Suprapubic skin (tissue), 4 donors: ENCODE results near the gene GREB1L. TPM values are rescaled to one million over a fixed set of nuclear protein-coding genes. Genes with fewer than 3 reads are reported as not detected.

Experiments
- DNase-seq, 2 donors: peaks; one replicate each; pipeline ENCODE4 v3.0.0-alpha.2; 2019; ENCODE audit warnings: low spot score in 2 of 2
- H3K27ac ChIP-seq: fragments of 200-600 bp; sonication (generic); one replicate; pipeline ENCODE4 v1.5.1; 2019
- H3K27me3 ChIP-seq: fragments of 200-600 bp; sonication (generic); one replicate; pipeline ENCODE4 v1.5.1; 2019
- H3K36me3 ChIP-seq: fragments of 200-600 bp; sonication (generic); one replicate; pipeline ENCODE4 v1.5.1; 2019
- H3K4me1 ChIP-seq: fragments of 200-600 bp; sonication (generic); one replicate; pipeline ENCODE4 v1.5.1; 2019
- H3K4me3 ChIP-seq: fragments of 200-600 bp; sonication (generic); one replicate; pipeline ENCODE4 v1.5.1; 2019; ENCODE audit warnings: mild to moderate bottlenecking
- H3K9me3 ChIP-seq: fragments of 200-600 bp; sonication (generic); one replicate; pipeline ENCODE4 v1.5.1; 2019
- CTCF ChIP-seq, 2 donors: fragments of 200-600 bp in 1 of 2; fragments of 450-650 bp in 1 of 2; sonication (generic) in 1 of 2; IDR thresholded peaks; one replicate each; pipeline ENCODE4 v1.5.1; 2016 to 2019; ENCODE audit warnings: antibody characterized with exemption in 2 of 2, mild to moderate bottlenecking in 1 of 2, moderate library complexity in 1 of 2
- EP300 ChIP-seq: sonication (generic); formaldehyde crosslinking; IDR thresholded peaks from one replicate; pipeline ENCODE4 v1.6.1; 2017; ENCODE audit warnings: antibody characterized with exemption
- POLR2A ChIP-seq, 2 donors: fragments of 450-650 bp; IDR thresholded peaks; one replicate each; pipeline ENCODE4 v1.6.1; 2017; ENCODE audit warnings: antibody characterized with exemption in 2 of 2, mild to moderate bottlenecking in 2 of 2, moderate library complexity in 2 of 2
- POLR2AphosphoS5 ChIP-seq, 3 donors: sonication (generic); formaldehyde crosslinking; IDR thresholded peaks; one replicate each; pipeline ENCODE4 v1.6.1; 2017; ENCODE audit warnings: antibody characterized with exemption in 3 of 3
- WGBS: methylation state at CpG from one replicate; pipeline ENCODE4 v1.1.5; 2018; 5-methylcytosine and 5-hydroxymethylcytosine counted together
- total RNA-seq, 4 donors: library from RNA; depleted of rRNA; stranded (reverse); fragments of >200 nt; gene quantifications; one replicate each; pipeline ENCODE4 v1.1.0, GENCODE V29; 2016

The GREB1L gene
- total RNA-seq, 4 donors from 2014 or later, result 1.6 to 7.6 (median 3.7) TPM

- no peak overlapping the region for H3K4me3 ChIP-seq
- no peaks in the 10 kb centered on the region for H3K36me3 ChIP-seq
- WGBS, result 77% methylated on average over 1 of the region's 1 CpG
- no peaks in the 10 kb centered on the region for H3K4me1 ChIP-seq
- no peak overlapping the region for H3K27ac ChIP-seq
- no peak for TF ChIP-seq CTCF (IDR thresholded peaks at IDR 0.05)
- TF ChIP-seq POLR2A (IDR thresholded peaks at IDR 0.05), result no peak
- no peak for TF ChIP-seq EP300
- no peak for TF ChIP-seq POLR2AphosphoS5 (IDR thresholded peaks at IDR 0.05)
- no peak for DNase-seq
- H3K27me3 ChIP-seq, result no peaks in the 10 kb centered on the region
- no peaks in the 10 kb centered on the region for H3K9me3 ChIP-seq
Observed at GRCh38 chr18:21383031-21383430, 141.0 kb downstream of the GREB1L start.

DNA sequence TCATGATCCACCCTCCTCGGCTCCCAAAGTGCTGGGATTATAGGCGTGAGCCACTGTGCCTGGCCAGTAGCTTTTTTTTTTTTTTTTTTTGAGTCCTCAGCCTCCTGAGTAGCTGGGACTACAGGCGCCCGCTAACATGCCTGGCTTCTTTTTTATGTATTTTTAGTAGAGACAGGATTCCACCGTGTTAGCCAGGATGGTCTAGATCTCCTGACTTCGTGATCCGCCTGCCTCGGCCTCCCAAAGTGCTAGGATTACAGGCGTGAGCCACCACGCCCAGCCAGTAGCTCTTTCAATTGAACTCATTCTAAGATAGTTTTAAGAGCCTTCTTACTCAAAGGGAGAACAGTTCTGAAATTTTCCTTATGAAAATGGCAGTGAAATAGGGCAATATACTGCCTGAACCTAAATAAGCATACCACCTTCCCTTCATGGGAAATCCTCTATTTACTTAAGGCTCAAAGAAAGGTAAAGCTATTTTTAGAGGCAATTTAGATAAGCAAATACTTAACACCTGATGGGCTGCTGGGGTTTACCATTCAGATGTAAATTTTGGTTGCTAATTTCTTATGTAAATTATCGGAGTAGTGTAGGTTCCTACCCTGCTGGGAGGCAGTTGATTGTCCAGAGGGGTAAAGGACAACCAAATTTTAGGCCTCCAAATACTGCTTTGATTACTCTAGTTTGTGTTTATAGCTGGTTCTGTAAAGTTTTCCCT, 144.7 kb downstream of the GREB1L start:
- Histone ChIP-seq H3K36me3 (no peaks in the 10 kb centered on the region), H3K4me3 (no peak overlapping the region), H3K9me3 (no peaks in the 10 kb centered on the region), H3K27ac (no peak overlapping the region), H3K27me3 (no peaks in the 10 kb centered on the region), H3K4me1 (no peaks in the 10 kb centered on the region)
- TF ChIP-seq EP300 (no peak), CTCF (IDR thresholded peaks at IDR 0.05) (no peak), POLR2A (IDR thresholded peaks at IDR 0.05) (no peak), POLR2AphosphoS5 (IDR thresholded peaks at IDR 0.05) (no peak)
- 81% methylated on average over 11 of the region's 11 CpGs for WGBS
- no peak for DNase-seq

DNA sequence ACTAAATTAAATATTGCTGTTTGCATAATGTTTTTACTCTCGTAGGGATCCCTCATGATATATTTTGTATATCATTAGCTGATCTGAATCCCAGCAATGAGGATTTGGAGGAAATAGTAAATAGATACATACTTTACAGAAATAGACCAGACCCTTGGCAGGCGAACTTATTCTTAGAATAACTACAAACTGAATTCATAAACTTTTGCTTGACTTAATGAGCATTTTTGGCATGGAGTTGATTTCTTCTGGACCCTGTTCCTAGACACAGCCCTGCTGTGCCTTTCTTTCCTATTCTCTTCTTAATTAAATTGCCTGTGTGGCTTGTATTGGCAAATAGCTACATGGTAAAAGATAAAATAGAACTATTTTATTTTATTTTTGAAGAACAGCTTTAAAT, 145.9 kb downstream of the GREB1L start:
- WGBS, result 65% methylated on average over 2 of the region's 2 CpGs

DNA sequence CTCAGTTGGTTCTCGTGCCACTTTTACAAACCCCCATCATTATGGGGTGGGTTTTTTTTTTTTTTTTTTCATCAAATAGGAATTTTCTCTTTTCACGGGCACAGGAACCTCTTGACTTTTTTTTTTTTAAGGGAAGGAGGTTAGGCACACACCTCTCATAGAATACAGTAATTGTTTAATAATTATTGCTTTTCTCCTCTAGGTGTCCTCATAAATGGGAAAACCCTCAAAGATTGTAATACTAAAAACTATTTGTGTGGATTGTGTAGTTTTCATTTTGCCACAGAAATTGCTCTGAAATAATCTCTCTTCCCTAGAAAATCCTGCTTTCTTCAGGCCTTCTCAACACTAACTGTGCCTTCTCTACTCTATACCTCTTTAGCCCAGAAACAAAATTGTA, 147.3 kb downstream of the GREB1L start:
- no peaks in the 10 kb centered on the region for H3K27me3 ChIP-seq
- no peak for TF ChIP-seq POLR2AphosphoS5 (IDR thresholded peaks at IDR 0.05)
- no peak for TF ChIP-seq POLR2A (IDR thresholded peaks at IDR 0.05)
- TF ChIP-seq EP300, result no peak
- no peak for TF ChIP-seq CTCF (IDR thresholded peaks at IDR 0.05)
- H3K4me1 ChIP-seq, result no peaks in the 10 kb centered on the region
- H3K4me3 ChIP-seq, result no peak overlapping the region
- no peaks in the 10 kb centered on the region for H3K9me3 ChIP-seq
- DNase-seq, result no peak
- H3K36me3 ChIP-seq, result no peaks in the 10 kb centered on the region
- no peak overlapping the region for H3K27ac ChIP-seq
- 79% methylated on average over 2 of the region's 2 CpGs for WGBS

More for the DNA sequence above, 145.9 kb downstream of the GREB1L start:
- Histone ChIP-seq H3K36me3 (no peaks in the 10 kb centered on the region), H3K27me3 (no peaks in the 10 kb centered on the region), H3K9me3 (no peaks in the 10 kb centered on the region), H3K27ac (no peak overlapping the region), H3K4me1 (no peaks in the 10 kb centered on the region), H3K4me3 (no peak overlapping the region)
- TF ChIP-seq CTCF (IDR thresholded peaks at IDR 0.05) (no peak), POLR2AphosphoS5 (IDR thresholded peaks at IDR 0.05) (no peak), POLR2A (IDR thresholded peaks at IDR 0.05) (no peak), EP300 (no peak)
- no peak for DNase-seq

DNA sequence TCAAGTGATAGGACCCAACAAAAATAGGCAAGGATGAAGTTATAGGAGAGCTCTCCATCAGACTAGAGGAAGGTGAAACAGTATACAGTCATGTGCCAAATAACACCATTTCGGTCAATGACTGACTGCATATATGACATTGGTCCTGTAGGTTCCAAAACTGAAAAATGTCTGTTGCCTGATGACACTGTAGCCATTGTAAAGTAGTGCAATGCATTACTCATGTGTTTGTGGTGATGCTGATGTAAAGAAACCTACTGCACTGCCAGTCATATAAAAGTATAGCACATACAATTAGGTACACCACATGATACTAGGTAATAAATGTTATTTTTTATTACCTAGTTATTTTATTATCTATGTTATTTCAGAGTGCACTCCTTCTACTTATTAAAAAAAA, 147.9 kb downstream of the GREB1L start:
- Histone ChIP-seq H3K27ac (no peak overlapping the region), H3K36me3 (no peaks in the 10 kb centered on the region), H3K27me3 (no peaks in the 10 kb centered on the region), H3K9me3 (no peaks in the 10 kb centered on the region), H3K4me1 (no peaks in the 10 kb centered on the region), H3K4me3 (no peak overlapping the region)
- no peak for DNase-seq
- WGBS, result 100% methylated on average over 1 of the region's 1 CpG
- TF ChIP-seq CTCF (IDR thresholded peaks at IDR 0.05), result no peak
- TF ChIP-seq POLR2A (IDR thresholded peaks at IDR 0.05), result no peak
- no peak for TF ChIP-seq POLR2AphosphoS5 (IDR thresholded peaks at IDR 0.05)
